ENCODE measurements around the gene TJP3.

DNA sequence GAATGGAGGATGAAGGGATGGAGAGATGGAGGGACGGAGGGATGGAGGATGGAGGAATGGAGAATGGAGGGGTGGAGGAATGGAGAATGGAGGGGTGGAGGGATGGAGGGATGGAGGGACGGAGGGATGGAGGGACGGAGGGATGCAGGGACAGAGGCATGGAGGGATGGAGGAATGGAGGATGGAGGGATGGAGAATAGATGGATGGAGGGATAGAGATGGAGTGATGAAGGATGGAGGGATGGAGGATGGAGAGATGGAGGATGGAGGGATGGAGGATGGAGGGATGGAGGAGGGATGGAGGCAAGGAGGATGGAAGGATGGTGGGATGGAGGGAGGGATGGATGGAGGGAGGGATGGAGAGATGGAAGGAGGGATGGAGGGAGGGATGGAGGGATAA is 30.0 kb upstream of the TJP3 start:
- TF ChIP-seq YY1 (IDR thresholded peaks at IDR 0.05; ENCODE audit: insufficient read depth, insufficient read length) (no peak), SUZ12 (IDR thresholded peaks at IDR 0.05; ENCODE audit: extremely low read depth, insufficient read depth, insufficient read length) (no peak)
